CD14-positive monocyte (primary cell): ENCODE data around the gene GIMAP1. TPM values are rescaled to one million over a fixed set of nuclear protein-coding genes. Genes with fewer than 3 reads are reported as not detected.
"Not testable (repeated sequence)": the region's sequence is repeated elsewhere in the genome, so short reads cannot be mapped to it uniquely, and the experiment has no call there.

ENCODE experiments used
- DNase-seq, 3 donors: peaks; one replicate each; pipeline ENCODE4 v3.0.0-alpha.2; 2011 to 2022
- H2AFZ ChIP-seq: 2 replicates; pipeline ENCODE4 v1.6.0; 2012; ENCODE audit warnings: mild to moderate bottlenecking, low read depth, low read length, inconsistent platforms; ENCODE audit not compliant: insufficient read depth, poor library complexity, severe bottlenecking
- H3K27ac ChIP-seq, 2 donors: 1 replicate in 1 of 2; 2 replicates in 1 of 2; pipeline ENCODE4 v1.5.1; 2012 to 2013; ENCODE audit warnings: low read length in 2 of 2, control low read depth in 1 of 2, inconsistent platforms in 1 of 2, low read depth in 1 of 2, mild to moderate bottlenecking in 1 of 2
- H3K27me3 ChIP-seq, 2 donors: one replicate each; pipeline versions ENCODE4 v1.6.0 to v1.6.1; 2011 to 2013; ENCODE audit warnings: low read length in 2 of 2; ENCODE audit not compliant: control insufficient read depth in 2 of 2, insufficient read depth in 2 of 2
- H3K36me3 ChIP-seq, 2 donors: replicated peaks in 1 of 2; 1 replicate in 1 of 2; 2 replicates in 1 of 2; pipeline versions ENCODE4 v1.5.1 to v1.6.1; 2012 to 2013; ENCODE audit warnings: low read length in 2 of 2, control low read depth in 1 of 2, inconsistent platforms in 1 of 2, mild to moderate bottlenecking in 1 of 2; ENCODE audit not compliant: insufficient read depth in 2 of 2, control insufficient read depth in 1 of 2
- H3K4me1 ChIP-seq, 2 donors: 1 replicate in 1 of 2; 2 replicates in 1 of 2; pipeline versions ENCODE4 v1.5.1 to v1.6.1; 2012 to 2013; ENCODE audit warnings: low read length in 2 of 2, control low read depth in 1 of 2, inconsistent platforms in 1 of 2, mild to moderate bottlenecking in 1 of 2, moderate library complexity in 1 of 2; ENCODE audit not compliant: insufficient read depth in 2 of 2, control insufficient read depth in 1 of 2
- H3K4me2 ChIP-seq: replicated peaks from 2 replicates; pipeline ENCODE3; 2012; ENCODE audit warnings: low read length, moderate library complexity, mild to moderate bottlenecking; ENCODE audit not compliant: poor library complexity, severe bottlenecking; ENCODE audit errors: extremely low read depth
- H3K4me3 ChIP-seq, 3 experiments: fragments of 200-600 bp in 1 of 3; sonication (generic) in 1 of 3; replicated peaks in 1 of 3; 1 replicate in 2 of 3; 2 replicates in 1 of 3; pipeline ENCODE4 v1.5.1; 2011 to 2013; ENCODE audit warnings: low read length in 3 of 3, mild to moderate bottlenecking in 3 of 3, control low read depth in 2 of 3, low read depth in 2 of 3, inconsistent platforms in 1 of 3, moderate library complexity in 1 of 3
- H3K79me2 ChIP-seq: 2 replicates; pipeline ENCODE4 v1.6.0; 2012; ENCODE audit warnings: mild to moderate bottlenecking, control low read depth, inconsistent platforms, low read length, moderate library complexity; ENCODE audit not compliant: insufficient read depth
- H3K9ac ChIP-seq: 2 replicates; pipeline ENCODE4 v1.6.0; 2017; ENCODE audit warnings: low read length, mild to moderate bottlenecking; ENCODE audit not compliant: insufficient read depth, poor library complexity, severe bottlenecking
- H3K9me3 ChIP-seq, 2 donors: replicated peaks in 1 of 2; 1 replicate in 1 of 2; 2 replicates in 1 of 2; pipeline versions ENCODE4 v1.5.1 to v1.6.1; 2012 to 2013; ENCODE audit warnings: low read length in 2 of 2, control low read depth in 1 of 2; ENCODE audit not compliant: control insufficient read depth in 1 of 2, insufficient read depth in 1 of 2
- H4K20me1 ChIP-seq: 2 replicates; pipeline ENCODE4 v1.6.0; 2012; ENCODE audit warnings: mild to moderate bottlenecking, low read length, control low read depth, moderate library complexity; ENCODE audit not compliant: insufficient read depth
- H3K27ac Mint-ChIP-seq, 7 donors: one replicate each; pipeline ENCODE4 v1.8.0; 2020; ENCODE audit warnings: mild to moderate bottlenecking in 7 of 7, mixed read lengths in 7 of 7, moderate library complexity in 6 of 7, inconsistent platforms in 2 of 7
- H3K27me3 Mint-ChIP-seq, 3 donors: one replicate each; pipeline ENCODE4 v1.8.0; 2021 to 2022; ENCODE audit warnings: low read depth in 3 of 3, mild to moderate bottlenecking in 3 of 3, mixed read lengths in 3 of 3, moderate library complexity in 3 of 3, inconsistent platforms in 1 of 3
- H3K36me3 Mint-ChIP-seq, 2 donors: one replicate each; pipeline ENCODE4 v1.8.0; 2020; ENCODE audit warnings: mixed read lengths in 2 of 2, inconsistent platforms in 1 of 2, mild to moderate bottlenecking in 1 of 2
- H3K4me1 Mint-ChIP-seq: one replicate; pipeline ENCODE4 v1.8.0; 2020; ENCODE audit warnings: mild to moderate bottlenecking, mixed read lengths
- H3K4me3 Mint-ChIP-seq, 2 donors: one replicate each; pipeline ENCODE4 v1.8.0; 2020; ENCODE audit warnings: mild to moderate bottlenecking in 2 of 2, mixed read lengths in 2 of 2, moderate library complexity in 1 of 2
- H3K9me3 Mint-ChIP-seq, 7 donors: one replicate each; pipeline ENCODE4 v1.8.0; 2020 to 2022; ENCODE audit warnings: mixed read lengths in 7 of 7, mild to moderate bottlenecking in 6 of 7, moderate library complexity in 6 of 7, inconsistent platforms in 2 of 7
- CTCF ChIP-seq: fragments of 200-600 bp; IDR thresholded peaks from one replicate; pipeline ENCODE4 v1.8.0; 2022; ENCODE audit warnings: antibody characterized with exemption, mild to moderate bottlenecking
- WGBS: methylation state at CpG from one replicate; pipeline ENCODE4 v1.1.5; 2013; ENCODE audit warnings: missing lambda C conversion rate; ENCODE audit not compliant: insufficient coverage; 5-methylcytosine and 5-hydroxymethylcytosine counted together
- intact Hi-C, 2 donors: fragments of 100-400 bp; cut with micrococcal nuclease; formaldehyde crosslinking; loops; one replicate each; pipeline versions ENCODE4 v1.15.0 to v1.15.1; 2023
- polyA plus RNA-seq, 3 donors: library from polyadenylated mRNA; depleted of rRNA in 1 of 3; unstranded in 2 of 3; stranded (reverse) in 1 of 3; fragments of 300-500 nt in 2 of 3; fragments of >200 nt in 1 of 3; fragmentation: Illumina TruSeq in 2 of 3; gene quantifications; 1 replicate in 2 of 3; 2 replicates in 1 of 3; pipeline ENCODE4 v1.2.3, GENCODE V29; 2012 to 2021

The GIMAP1 gene
- polyA plus RNA-seq, 3 donors, result 10.9 to 19.6 (median 11.4) TPM

- H3K36me3 Mint-ChIP-seq, result no peaks in the 10 kb centered on the region
Observed at GRCh38 chr7:150675714-150676113, 40.7 kb upstream of the GIMAP1 start.

GRCh38 chr7:150676276-150676675, 40.1 kb upstream of the GIMAP1 start:
- H2AFZ ChIP-seq, H3K36me3 Mint-ChIP-seq, H3K27me3 Mint-ChIP-seq, H3K36me3 ChIP-seq, H3K9me3 ChIP-seq, H4K20me1 ChIP-seq, H3K9ac ChIP-seq, H3K27me3 ChIP-seq, H3K79me2 ChIP-seq, intact Hi-C loops, H3K9me3 Mint-ChIP-seq: not testable (repeated sequence)
- H3K4me3 Mint-ChIP-seq, result peak overlapping the region; percentile 32 to 72
- H3K4me1 Mint-ChIP-seq, result peaks cover 38% of the 10 kb centered on the region
- peak overlapping the region in 1 of 2 donors; percentile 46 for H3K27ac ChIP-seq
- peak overlapping the region; percentile 74 for H3K4me2 ChIP-seq
- H3K4me1 ChIP-seq, result peaks cover 27 to 36% of the 10 kb centered on the region in 2 donors
- peak in 2 of 3 donors; percentile 52 to 58 for DNase-seq
- peak overlapping the region in 2 of 3 experiments; percentile 23 to 56 for H3K4me3 ChIP-seq
- H3K27ac Mint-ChIP-seq, result peak overlapping the region; percentile 42 to 84 (median 74)

More at GRCh38 chr7:150675714-150676113, 40.7 kb upstream of the GIMAP1 start:
- Histone ChIP-seq H3K27me3 (no peaks in the 10 kb centered on the region), H4K20me1 (no peaks in the 10 kb centered on the region), H3K36me3 (no peaks in the 10 kb centered on the region), H3K9ac (no peak overlapping the region), H3K4me1 (peaks cover 27 to 36% of the 10 kb centered on the region in 2 donors), H3K79me2 (no peaks in the 10 kb centered on the region), H3K27ac (peak overlapping the region in 1 of 2 donors; percentile 61), H3K9me3 (no peaks in the 10 kb centered on the region), H3K4me2 (peak overlapping the region; percentile 74), H3K4me3 (peak overlapping the region in 1 of 3 experiments; percentile 56), H2AFZ (no peak overlapping the region)
- WGBS, result no CpG with 5 or more reads among the region's 2 CpGs
- intact Hi-C loops, result no loop called here
- Mint-ChIP-seq H3K27me3 (peaks cover 0 to 1% (median 0%) of the 10 kb centered on the region in 3 donors), H3K4me3 (peak overlapping the region in 1 of 2 donors; percentile 7), H3K4me1 (peaks cover 35% of the 10 kb centered on the region), H3K9me3 (peaks cover 0 to 3% (median 0%) of the 10 kb centered on the region in 7 donors), H3K27ac (peak overlapping the region in 4 of 7 donors; percentile 35 to 74 (median 63))
- no peak for DNase-seq
- no peak for TF ChIP-seq CTCF

- DNase-seq, H2AFZ ChIP-seq, H3K27me3 ChIP-seq, H3K9ac ChIP-seq, H4K20me1 ChIP-seq, H3K79me2 ChIP-seq, intact Hi-C loops, H3K9me3 ChIP-seq, H3K36me3 Mint-ChIP-seq, H3K9me3 Mint-ChIP-seq, H3K36me3 ChIP-seq, H3K27me3 Mint-ChIP-seq: not testable (repeated sequence)
- Mint-ChIP-seq H3K4me1 (peaks cover 39% of the 10 kb centered on the region), H3K27ac (peak overlapping the region; percentile 54 to 87 (median 80)), H3K4me3 (peak overlapping the region in 1 of 2 donors; percentile 72)
- H3K4me1 ChIP-seq, result peaks cover 27 to 36% of the 10 kb centered on the region in 2 donors
- peak overlapping the region; percentile 74 for H3K4me2 ChIP-seq
- H3K4me3 ChIP-seq, result peak overlapping the region in 2 of 3 experiments; percentile 23 to 56
- no CpG with 5 or more reads among the region's 3 CpGs for WGBS
- peak overlapping the region in 1 of 2 donors; percentile 46 for H3K27ac ChIP-seq
Observed at GRCh38 chr7:150676854-150677253, 39.6 kb upstream of the GIMAP1 start.

- H3K9ac ChIP-seq, H3K4me3 Mint-ChIP-seq, H3K27me3 Mint-ChIP-seq, H3K27me3 ChIP-seq, H3K27ac ChIP-seq, H3K36me3 ChIP-seq, H3K79me2 ChIP-seq, H3K4me2 ChIP-seq, H3K9me3 Mint-ChIP-seq, H3K27ac Mint-ChIP-seq, H3K36me3 Mint-ChIP-seq, H4K20me1 ChIP-seq, DNase-seq, H2AFZ ChIP-seq, H3K4me3 ChIP-seq, intact Hi-C loops, H3K9me3 ChIP-seq: not testable (repeated sequence)
- WGBS, result 100% methylated on average over 8 of the region's 11 CpGs
- H3K4me1 ChIP-seq, result peaks cover 27 to 36% of the 10 kb centered on the region in 2 donors
- H3K4me1 Mint-ChIP-seq, result peaks cover 52% of the 10 kb centered on the region
Observed at GRCh38 chr7:150678601-150679000, 37.8 kb upstream of the GIMAP1 start.
